Sigmoid colon (tissue), 4 donors: ENCODE data around the gene ARL5A.

ENCODE experiments used
- EP300 ChIP-seq, 4 donors: sonication (generic); formaldehyde crosslinking; IDR thresholded peaks; one replicate each; pipeline ENCODE4 v1.6.1; 2017; ENCODE audit warnings: antibody characterized with exemption in 4 of 4
- POLR2A ChIP-seq, 2 donors: fragments of 450-650 bp; IDR thresholded peaks; one replicate each; pipeline ENCODE4 v1.6.1; 2016; ENCODE audit warnings: antibody characterized with exemption in 2 of 2, mild to moderate bottlenecking in 2 of 2, moderate library complexity in 2 of 2
- POLR2AphosphoS5 ChIP-seq, 4 donors: sonication (generic); formaldehyde crosslinking; IDR thresholded peaks; one replicate each; pipeline ENCODE4 v1.6.1; 2017; ENCODE audit warnings: antibody characterized with exemption in 4 of 4
- TF ChIP-seq, protein P1 (sequence below), 4 experiments: fragments of 450-650 bp in 3 of 4; fragments of 200-600 bp in 1 of 4; IDR thresholded peaks; one replicate each; pipeline ENCODE4 v1.5.1; 2016 to 2019; ENCODE audit warnings: antibody characterized with exemption in 4 of 4, mild to moderate bottlenecking in 3 of 4, moderate library complexity in 2 of 4

DNA sequence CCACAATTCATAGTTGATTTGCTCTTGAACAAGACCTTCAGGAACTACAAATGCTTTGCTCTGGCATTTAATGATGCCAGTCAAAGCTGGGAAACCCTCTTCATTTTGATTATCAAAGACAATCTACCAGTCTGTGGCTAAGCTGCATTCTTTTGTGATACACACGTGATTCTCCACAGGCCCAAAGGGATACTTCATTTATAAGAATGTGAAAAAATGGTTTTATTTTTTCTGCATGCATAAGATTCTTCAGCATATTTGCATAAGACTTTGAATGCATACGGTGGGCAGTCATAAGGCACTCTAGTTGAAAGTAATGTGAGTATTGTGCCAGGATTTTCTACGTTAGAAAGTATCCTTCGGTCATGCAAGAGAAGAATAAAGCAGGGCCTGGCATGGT, 33.0 kb upstream of the ARL5A start:
- TF ChIP-seq, protein P1, sequence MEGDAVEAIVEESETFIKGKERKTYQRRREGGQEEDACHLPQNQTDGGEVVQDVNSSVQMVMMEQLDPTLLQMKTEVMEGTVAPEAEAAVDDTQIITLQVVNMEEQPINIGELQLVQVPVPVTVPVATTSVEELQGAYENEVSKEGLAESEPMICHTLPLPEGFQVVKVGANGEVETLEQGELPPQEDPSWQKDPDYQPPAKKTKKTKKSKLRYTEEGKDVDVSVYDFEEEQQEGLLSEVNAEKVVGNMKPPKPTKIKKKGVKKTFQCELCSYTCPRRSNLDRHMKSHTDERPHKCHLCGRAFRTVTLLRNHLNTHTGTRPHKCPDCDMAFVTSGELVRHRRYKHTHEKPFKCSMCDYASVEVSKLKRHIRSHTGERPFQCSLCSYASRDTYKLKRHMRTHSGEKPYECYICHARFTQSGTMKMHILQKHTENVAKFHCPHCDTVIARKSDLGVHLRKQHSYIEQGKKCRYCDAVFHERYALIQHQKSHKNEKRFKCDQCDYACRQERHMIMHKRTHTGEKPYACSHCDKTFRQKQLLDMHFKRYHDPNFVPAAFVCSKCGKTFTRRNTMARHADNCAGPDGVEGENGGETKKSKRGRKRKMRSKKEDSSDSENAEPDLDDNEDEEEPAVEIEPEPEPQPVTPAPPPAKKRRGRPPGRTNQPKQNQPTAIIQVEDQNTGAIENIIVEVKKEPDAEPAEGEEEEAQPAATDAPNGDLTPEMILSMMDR (IDR thresholded peaks at IDR 0.05) = no peak
- no peak for TF ChIP-seq POLR2A (IDR thresholded peaks at IDR 0.05)
- TF ChIP-seq POLR2AphosphoS5 (IDR thresholded peaks at IDR 0.05) = no peak
- no peak for TF ChIP-seq EP300 (IDR thresholded peaks at IDR 0.05)
